Smooth muscle cell (in vitro differentiated cells): ENCODE results near the gene SDK1. TPM values are rescaled to one million over a fixed set of nuclear protein-coding genes. Genes with fewer than 3 reads are reported as not detected.

ENCODE experiments used
- DNase-seq: peaks from one replicate; lab custom pipeline; 2025; ENCODE audit not compliant: unreplicated experiment; lab: John Stamatoyannopoulos, UW
- H2AFZ ChIP-seq: fragments of 200-600 bp; sonication (generic); 2 replicates; pipeline ENCODE4 v1.6.0; 2016; ENCODE audit warnings: antibody characterized with exemption, low read depth, mild to moderate bottlenecking
- H3F3A ChIP-seq: fragments of 200-600 bp; sonication (generic); 2 replicates; pipeline ENCODE4 v1.6.0; 2017; ENCODE audit warnings: antibody characterized with exemption, low read depth
- H3K27ac ChIP-seq: fragments of 200-600 bp; sonication (generic); 2 replicates; pipeline ENCODE4 v1.5.1; 2016; ENCODE audit warnings: low read depth, mild to moderate bottlenecking
- H3K27me3 ChIP-seq: fragments of 200-600 bp; sonication (generic); 2 replicates; pipeline ENCODE4 v1.6.1; 2016; ENCODE audit warnings: low read depth, mild to moderate bottlenecking
- H3K36me3 ChIP-seq: fragments of 200-600 bp; sonication (generic); 2 replicates; pipeline ENCODE4 v1.5.1; 2016; ENCODE audit warnings: low read depth
- H3K4me1 ChIP-seq: fragments of 200-600 bp; sonication (generic); 2 replicates; pipeline ENCODE4 v1.5.1; 2016; ENCODE audit warnings: low read depth
- H3K4me2 ChIP-seq: fragments of 200-600 bp; sonication (generic); 2 replicates; pipeline ENCODE4 v1.6.0; 2016; ENCODE audit warnings: mild to moderate bottlenecking
- H3K4me3 ChIP-seq: fragments of 200-600 bp; sonication (generic); 2 replicates; pipeline ENCODE4 v1.5.1; 2016; ENCODE audit warnings: mild to moderate bottlenecking
- H3K79me2 ChIP-seq: fragments of 200-600 bp; sonication (generic); 2 replicates; pipeline ENCODE4 v1.6.0; 2016; ENCODE audit warnings: low read depth, mild to moderate bottlenecking
- H3K9ac ChIP-seq: fragments of 200-600 bp; sonication (generic); 2 replicates; pipeline ENCODE4 v1.6.0; 2016; ENCODE audit warnings: low read depth
- H3K9me3 ChIP-seq: fragments of 200-600 bp; sonication (generic); replicated peaks from 2 replicates; pipeline ENCODE4 v1.5.1; 2016; ENCODE audit warnings: low read depth
- H4K20me1 ChIP-seq: fragments of 200-600 bp; sonication (generic); 2 replicates; pipeline ENCODE4 v1.6.0; 2016; ENCODE audit warnings: low read depth
- CTCF ChIP-seq: fragments of 200-600 bp; sonication (generic); IDR thresholded peaks from 2 replicates; pipeline ENCODE4 v1.5.1; 2017; ENCODE audit warnings: borderline replicate concordance, mild to moderate bottlenecking, antibody characterized with exemption; ENCODE audit not compliant: insufficient read depth, poor library complexity, severe bottlenecking
- WGBS: methylation state at CpG from one replicate; pipeline ENCODE4 v1.1.7; 2016; ENCODE audit warnings: low lambda C conversion rate; 5-methylcytosine and 5-hydroxymethylcytosine counted together
- polyA plus RNA-seq: library from polyadenylated mRNA; unstranded; fragments of >200 nt; fragmentation: Nextera tagmentation; extraction: Ambion mirVana; gene quantifications from 2 replicates; pipeline ENCODE4 v1.2.1, GENCODE V29; 2016
- total RNA-seq: library from RNA; depleted of rRNA; stranded (reverse); fragments of >200 nt; gene quantifications from 2 replicates; pipeline ENCODE4 v1.2.3, GENCODE V29; 2014

SDK1 gene
- total and polyA plus RNA-seq, 2 experiments from 2014 or later = 1.1 to 2.5 TPM

- no peak overlapping the region for H3K27ac ChIP-seq
Measured at GRCh38 chr7:4166807-4167206, 865.8 kb downstream of the SDK1 start.

DNA sequence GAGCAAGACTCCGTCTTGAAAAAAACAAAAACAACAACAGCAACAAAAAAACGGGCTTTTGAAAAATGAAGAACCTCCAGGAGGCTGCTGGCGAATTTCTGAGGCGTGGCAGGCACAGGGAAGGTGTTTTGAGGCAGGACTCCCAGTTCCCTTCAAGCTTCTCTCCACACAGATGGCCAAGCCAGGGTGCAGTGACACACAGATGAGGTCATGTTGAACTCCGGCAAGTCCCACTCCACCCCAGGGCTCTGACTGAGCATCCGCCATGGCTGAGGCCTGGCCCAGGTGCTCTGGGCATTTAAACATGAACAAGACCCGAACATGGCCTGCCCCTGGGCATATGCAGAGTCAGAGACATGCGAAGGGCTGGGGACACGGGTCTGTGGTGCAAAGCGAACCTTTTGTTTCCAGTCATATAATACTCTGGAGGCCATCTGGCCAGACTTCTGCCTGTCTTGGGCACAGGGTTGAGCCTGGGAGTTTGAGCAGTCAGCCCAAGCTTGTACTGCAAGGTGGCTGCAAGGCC is 866.4 kb downstream of the SDK1 start:
- H3K9me3 ChIP-seq = no peaks in the 10 kb centered on the region
- DNase-seq = no peak
- H4K20me1 ChIP-seq = no peaks in the 10 kb centered on the region
- H2AFZ ChIP-seq = no peak overlapping the region
- H3K36me3 ChIP-seq = no peaks in the 10 kb centered on the region
- no peaks in the 10 kb centered on the region for H3K79me2 ChIP-seq
- H3K4me1 ChIP-seq = no peaks in the 10 kb centered on the region
- H3K27ac ChIP-seq = no peak overlapping the region
- 93% methylated on average over 10 of the region's 10 CpGs for WGBS
- H3K4me3 ChIP-seq = no peak overlapping the region
- TF ChIP-seq CTCF = no peak
- H3K27me3 ChIP-seq = no peaks in the 10 kb centered on the region
- H3F3A ChIP-seq = no peaks in the 10 kb centered on the region
- H3K4me2 ChIP-seq = no peak overlapping the region
- no peak overlapping the region for H3K9ac ChIP-seq

More at GRCh38 chr7:4166807-4167206, 865.8 kb downstream of the SDK1 start:
- Histone ChIP-seq H3K4me1 (no peaks in the 10 kb centered on the region), H3K9me3 (no peaks in the 10 kb centered on the region), H4K20me1 (no peaks in the 10 kb centered on the region), H3K36me3 (no peaks in the 10 kb centered on the region), H3F3A (no peaks in the 10 kb centered on the region), H3K27me3 (no peaks in the 10 kb centered on the region), H2AFZ (no peak overlapping the region), H3K9ac (no peak overlapping the region), H3K4me2 (no peak overlapping the region), H3K79me2 (no peaks in the 10 kb centered on the region), H3K4me3 (no peak overlapping the region)
- no peak for TF ChIP-seq CTCF
- WGBS = 87% methylated on average over 8 of the region's 8 CpGs
- no peak for DNase-seq

DNA sequence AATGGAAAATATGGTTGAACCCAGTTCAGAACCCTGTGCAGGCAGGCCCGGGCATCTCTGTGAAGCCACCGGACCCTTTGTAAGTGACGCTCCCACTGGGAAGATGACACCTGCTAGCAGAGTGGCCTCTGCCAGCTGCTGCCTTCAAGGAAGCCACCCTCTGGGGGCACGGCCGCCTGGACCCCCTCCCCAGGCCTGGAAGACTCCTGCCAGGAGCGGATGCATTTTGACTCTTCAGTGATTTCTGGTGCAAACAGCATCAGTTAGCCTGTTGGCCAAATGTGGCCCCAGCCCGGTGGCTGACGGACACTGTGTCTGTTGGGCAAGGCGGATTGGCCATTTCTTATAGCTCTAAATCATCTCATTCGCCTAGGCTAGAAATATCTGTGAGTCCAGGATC is 867.0 kb downstream of the SDK1 start:
- no peaks in the 10 kb centered on the region for H4K20me1 ChIP-seq
- H3K27ac ChIP-seq = no peak overlapping the region
- H3K4me1 ChIP-seq = no peaks in the 10 kb centered on the region
- H3F3A ChIP-seq = no peaks in the 10 kb centered on the region
- no peaks in the 10 kb centered on the region for H3K36me3 ChIP-seq
- 92% methylated on average over 10 of the region's 10 CpGs for WGBS
- H3K9ac ChIP-seq = no peak overlapping the region
- H3K4me2 ChIP-seq = no peak overlapping the region
- no peaks in the 10 kb centered on the region for H3K27me3 ChIP-seq
- DNase-seq = no peak
- H3K4me3 ChIP-seq = no peak overlapping the region
- no peaks in the 10 kb centered on the region for H3K79me2 ChIP-seq
- H3K9me3 ChIP-seq = no peaks in the 10 kb centered on the region
- H2AFZ ChIP-seq = no peak overlapping the region
- no peak for TF ChIP-seq CTCF

- no peak for DNase-seq
- Histone ChIP-seq H3F3A (no peaks in the 10 kb centered on the region), H3K9me3 (no peaks in the 10 kb centered on the region), H3K79me2 (no peaks in the 10 kb centered on the region), H3K27ac (no peak overlapping the region), H3K27me3 (no peaks in the 10 kb centered on the region), H2AFZ (no peak overlapping the region), H3K9ac (no peak overlapping the region), H3K36me3 (no peaks in the 10 kb centered on the region), H3K4me2 (no peak overlapping the region), H3K4me3 (no peak overlapping the region), H3K4me1 (no peaks in the 10 kb centered on the region), H4K20me1 (no peaks in the 10 kb centered on the region)
- 68% methylated on average over 7 of the region's 7 CpGs for WGBS
- no peak for TF ChIP-seq CTCF
Measured at GRCh38 chr7:4168541-4168940, 867.5 kb downstream of the SDK1 start.
